ENCODE data around the gene DYNLT2. TPM values are rescaled to one million over a fixed set of nuclear protein-coding genes. Genes with fewer than 3 reads are reported as not detected.
A peak's percentile ranks its signal among the peaks of the same experiment; 100 is the strongest.

DYNLT2 gene
- total RNA-seq, 1 donor from 2014 or later, result 3.2 TPM

GRCh38 chr6:169779092-169779815 is 27.9 kb upstream of the DYNLT2 start:
- intact Hi-C loops (cut with DNase I), result no loop called here
- H3K4me3 ChIP-seq, result no peak overlapping the region
- H3K9me3 ChIP-seq, result no peaks in the 10 kb centered on the region
- peaks cover 0 to 24% of the 10 kb centered on the region in 2 donors for H3K36me3 ChIP-seq
- TF ChIP-seq POLR2A (IDR thresholded peaks at IDR 0.05) (no peak), POLR2AphosphoS5 (IDR thresholded peaks at IDR 0.05; ENCODE audit: insufficient read depth in 1 of 2, low read depth in 1 of 2) (no peak), CTCF (IDR thresholded peaks at IDR 0.05) (no peak)
- H3K27ac ChIP-seq, result no peak overlapping the region
- no peaks in the 10 kb centered on the region for H3K27me3 ChIP-seq
- H3K4me1 ChIP-seq, result no peaks in the 10 kb centered on the region
- DNase-seq (ENCODE audit: extremely low spot score in 2 of 2), result peak; percentile 19 to 62

- H3K9me3 ChIP-seq, result no peaks in the 10 kb centered on the region
- no peak overlapping the region for H3K27ac ChIP-seq
- peak; percentile 54 to 55 for DNase-seq (ENCODE audit: extremely low spot score in 2 of 2)
- peaks cover 0 to 25% of the 10 kb centered on the region in 2 donors for H3K36me3 ChIP-seq
- no peaks in the 10 kb centered on the region for H3K4me1 ChIP-seq
- no peak overlapping the region for H3K4me3 ChIP-seq
- intact Hi-C loops (cut with DNase I), result no loop called here
- no peaks in the 10 kb centered on the region for H3K27me3 ChIP-seq
- TF ChIP-seq POLR2AphosphoS5 (IDR thresholded peaks at IDR 0.05; ENCODE audit: insufficient read depth in 1 of 2, low read depth in 1 of 2) (no peak), POLR2A (IDR thresholded peaks at IDR 0.05) (no peak), CTCF (IDR thresholded peaks at IDR 0.05) (no peak)
These were observed 27.3 kb upstream of the DYNLT2 start for GRCh38 chr6:169778646-169779045.

GRCh38 chr6:169777896-169778295 is 26.5 kb upstream of the DYNLT2 start:
- DNase-seq (ENCODE audit: extremely low spot score in 2 of 2), result no peak
- Histone ChIP-seq H3K27me3 (no peaks in the 10 kb centered on the region), H3K27ac (no peak overlapping the region), H3K9me3 (no peaks in the 10 kb centered on the region), H3K36me3 (peaks cover 0 to 29% of the 10 kb centered on the region in 2 donors), H3K4me3 (no peak overlapping the region), H3K4me1 (no peaks in the 10 kb centered on the region)
- intact Hi-C loops (cut with DNase I), result no loop called here
- TF ChIP-seq POLR2A (IDR thresholded peaks at IDR 0.05), result no peak
- no peak for TF ChIP-seq CTCF (IDR thresholded peaks at IDR 0.05)
- TF ChIP-seq POLR2AphosphoS5 (IDR thresholded peaks at IDR 0.05; ENCODE audit: insufficient read depth in 1 of 2, low read depth in 1 of 2), result no peak

GRCh38 chr6:169776379-169776778 is 25.0 kb upstream of the DYNLT2 start:
- Histone ChIP-seq H3K27ac (no peak overlapping the region), H3K36me3 (peaks cover 0 to 39% of the 10 kb centered on the region in 2 donors), H3K4me3 (no peak overlapping the region), H3K4me1 (no peaks in the 10 kb centered on the region), H3K27me3 (no peaks in the 10 kb centered on the region), H3K9me3 (no peaks in the 10 kb centered on the region)
- no peak for TF ChIP-seq POLR2A (IDR thresholded peaks at IDR 0.05)
- no peak for TF ChIP-seq POLR2AphosphoS5 (IDR thresholded peaks at IDR 0.05; ENCODE audit: insufficient read depth in 1 of 2, low read depth in 1 of 2)
- TF ChIP-seq CTCF (IDR thresholded peaks at IDR 0.05), result no peak
- no peak for DNase-seq (ENCODE audit: extremely low spot score in 2 of 2)
- intact Hi-C loops (cut with DNase I), result no loop called here

GRCh38 chr6:169775321-169775720 is 23.9 kb upstream of the DYNLT2 start:
- DNase-seq (ENCODE audit: extremely low spot score in 2 of 2), result no peak
- no peak for TF ChIP-seq POLR2A (IDR thresholded peaks at IDR 0.05)
- TF ChIP-seq CTCF (IDR thresholded peaks at IDR 0.05), result no peak
- no peak for TF ChIP-seq POLR2AphosphoS5 (IDR thresholded peaks at IDR 0.05; ENCODE audit: insufficient read depth in 1 of 2, low read depth in 1 of 2)
- intact Hi-C loops (cut with DNase I), result no loop called here
- H3K4me3 ChIP-seq, result no peak overlapping the region
- H3K27me3 ChIP-seq, result no peaks in the 10 kb centered on the region
- H3K9me3 ChIP-seq, result no peaks in the 10 kb centered on the region
- peaks cover 0 to 39% of the 10 kb centered on the region in 2 donors for H3K36me3 ChIP-seq
- H3K27ac ChIP-seq, result no peak overlapping the region
- no peaks in the 10 kb centered on the region for H3K4me1 ChIP-seq
